ENCODE measurements around the gene MAP3K14.

Gene MAP3K14

DNA sequence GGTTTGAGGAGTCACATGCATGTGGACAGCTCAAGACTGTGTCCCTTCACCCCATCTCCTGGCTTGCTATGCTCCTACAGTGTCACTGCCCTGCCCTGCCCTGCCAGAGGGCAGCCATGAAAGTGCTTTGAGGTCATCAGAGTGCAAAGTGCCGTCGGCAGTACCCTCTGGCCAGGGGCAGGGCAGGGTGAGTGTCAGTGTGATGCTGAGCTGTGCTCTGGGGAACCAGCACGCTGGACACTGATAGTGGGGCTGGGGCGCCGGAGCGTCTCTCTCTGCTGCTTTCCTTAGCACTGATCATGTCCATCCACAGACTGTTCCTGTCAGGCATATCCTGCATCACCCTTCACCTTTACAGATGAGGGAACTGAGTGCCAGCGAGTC is 53.4 kb downstream of the MAP3K14 start:
- H3K9ac ChIP-seq (ENCODE audit: low read depth, low read length, poor library complexity, severe bottlenecking), result peak overlapping the region; percentile 79
- TF ChIP-seq, protein P1, sequence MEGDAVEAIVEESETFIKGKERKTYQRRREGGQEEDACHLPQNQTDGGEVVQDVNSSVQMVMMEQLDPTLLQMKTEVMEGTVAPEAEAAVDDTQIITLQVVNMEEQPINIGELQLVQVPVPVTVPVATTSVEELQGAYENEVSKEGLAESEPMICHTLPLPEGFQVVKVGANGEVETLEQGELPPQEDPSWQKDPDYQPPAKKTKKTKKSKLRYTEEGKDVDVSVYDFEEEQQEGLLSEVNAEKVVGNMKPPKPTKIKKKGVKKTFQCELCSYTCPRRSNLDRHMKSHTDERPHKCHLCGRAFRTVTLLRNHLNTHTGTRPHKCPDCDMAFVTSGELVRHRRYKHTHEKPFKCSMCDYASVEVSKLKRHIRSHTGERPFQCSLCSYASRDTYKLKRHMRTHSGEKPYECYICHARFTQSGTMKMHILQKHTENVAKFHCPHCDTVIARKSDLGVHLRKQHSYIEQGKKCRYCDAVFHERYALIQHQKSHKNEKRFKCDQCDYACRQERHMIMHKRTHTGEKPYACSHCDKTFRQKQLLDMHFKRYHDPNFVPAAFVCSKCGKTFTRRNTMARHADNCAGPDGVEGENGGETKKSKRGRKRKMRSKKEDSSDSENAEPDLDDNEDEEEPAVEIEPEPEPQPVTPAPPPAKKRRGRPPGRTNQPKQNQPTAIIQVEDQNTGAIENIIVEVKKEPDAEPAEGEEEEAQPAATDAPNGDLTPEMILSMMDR (conservative IDR thresholded peaks at IDR 0.05; ENCODE audit: low read length), result no peak
- TF ChIP-seq EZH2phosphoT487 (IDR thresholded peaks at IDR 0.05; ENCODE audit: borderline replicate concordance), result no peak
- no peaks in the 10 kb centered on the region for H3F3A ChIP-seq (ENCODE audit: low read depth)

GRCh38 chr17:45262516-45263476 is 54.0 kb downstream of the MAP3K14 start:
- Histone ChIP-seq H3F3A (ENCODE audit: low read depth) (no peaks in the 10 kb centered on the region), H3K4me3 (ENCODE audit: low read length, poor library complexity, severe bottlenecking) (peak overlapping the region; percentile 80), H3K9me2 (replicated peaks; ENCODE audit: low read depth, low read length) (no peaks in the 10 kb centered on the region), H3K4me2 (ENCODE audit: low read depth, low read length, poor library complexity, severe bottlenecking) (peak overlapping the region; percentile 82), H3K79me2 (ENCODE audit: insufficient read depth, low read length) (no peaks in the 10 kb centered on the region), H3K9me3 (ENCODE audit: insufficient read depth, low read depth, low read length) (no peaks in the 10 kb centered on the region), H3K4me1 (ENCODE audit: insufficient read depth, low read length, poor library complexity, severe bottlenecking) (peaks cover 5% of the 10 kb centered on the region), H3K27me3 (ENCODE audit: insufficient read depth, low read length, poor library complexity, severe bottlenecking) (no peaks in the 10 kb centered on the region), H3K9ac (ENCODE audit: low read depth, low read length, poor library complexity, severe bottlenecking) (peak overlapping the region; percentile 79), H2AFZ (ENCODE audit: low read length) (peak overlapping the region; percentile 81), H4K20me1 (ENCODE audit: insufficient read depth, low read length, poor library complexity, severe bottlenecking) (no peaks in the 10 kb centered on the region), H3K36me3 (ENCODE audit: insufficient read depth, low read length) (peaks cover 19% of the 10 kb centered on the region; the same call in 1 of the 2 replicates)
- TF ChIP-seq, protein P1 (conservative IDR thresholded peaks at IDR 0.05; ENCODE audit: low read length), result no peak

More for the DNA sequence above, 53.4 kb downstream of the MAP3K14 start:
- Histone ChIP-seq H3K27me3 (ENCODE audit: insufficient read depth, low read length, poor library complexity, severe bottlenecking) (no peaks in the 10 kb centered on the region), H3K4me3 (ENCODE audit: low read length, poor library complexity, severe bottlenecking) (no peak overlapping the region), H3K79me2 (ENCODE audit: insufficient read depth, low read length) (no peaks in the 10 kb centered on the region), H4K20me1 (ENCODE audit: insufficient read depth, low read length, poor library complexity, severe bottlenecking) (no peaks in the 10 kb centered on the region), H3K4me2 (ENCODE audit: low read depth, low read length, poor library complexity, severe bottlenecking) (no peak overlapping the region), H2AFZ (ENCODE audit: low read length) (no peak overlapping the region), H3K36me3 (ENCODE audit: insufficient read depth, low read length) (peaks cover 20% of the 10 kb centered on the region; the same call in 1 of the 2 replicates), H3K4me1 (ENCODE audit: insufficient read depth, low read length, poor library complexity, severe bottlenecking) (peaks cover 5% of the 10 kb centered on the region), H3K9me2 (replicated peaks; ENCODE audit: low read depth, low read length) (no peaks in the 10 kb centered on the region), H3K9me3 (ENCODE audit: insufficient read depth, low read depth, low read length) (no peaks in the 10 kb centered on the region)

DNA sequence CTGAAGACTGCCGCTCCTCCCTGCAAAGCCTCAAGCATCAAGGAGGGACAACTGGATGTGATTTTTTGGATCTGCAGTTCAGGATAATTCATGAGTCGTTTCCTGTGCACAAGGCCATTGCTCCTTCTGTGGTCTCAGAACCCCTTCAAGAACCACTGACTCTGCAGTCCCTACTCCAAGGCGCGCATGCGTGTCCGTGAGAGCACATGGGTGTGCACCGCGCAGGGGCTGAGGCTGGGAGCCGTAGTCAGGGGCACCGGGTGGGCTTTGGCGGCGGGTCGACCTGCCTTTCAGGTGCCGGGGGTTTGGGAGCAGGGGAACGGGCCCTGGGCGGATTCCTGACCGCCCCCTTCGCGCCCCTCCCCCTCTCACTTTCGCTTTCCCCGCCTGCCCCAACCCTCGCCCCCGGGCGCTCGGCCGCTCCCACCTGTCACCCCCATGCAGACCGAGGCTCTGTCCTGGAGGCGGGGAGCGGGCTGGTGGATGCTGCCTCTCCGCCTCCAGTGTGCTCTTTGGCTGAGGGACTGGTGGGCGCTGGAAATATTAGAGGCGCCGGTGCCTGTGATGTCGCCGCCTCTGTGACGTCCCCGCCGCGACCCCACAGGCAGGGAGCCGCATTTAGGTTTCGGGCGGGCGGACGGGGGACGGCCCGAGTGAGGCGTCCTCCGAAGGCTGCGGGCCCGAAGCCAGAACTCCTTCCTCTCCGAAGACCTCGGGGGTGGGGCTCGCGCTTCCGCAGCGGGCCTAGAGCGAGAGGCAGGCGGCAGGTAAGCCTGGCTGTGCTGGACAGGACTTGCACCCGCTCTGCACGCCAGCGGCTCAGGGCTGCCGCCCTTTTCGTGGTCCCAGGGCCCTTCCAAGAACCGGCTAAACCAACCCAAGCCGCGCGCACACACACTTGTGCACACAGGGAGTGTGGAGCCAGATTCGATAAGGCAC is 55.0 kb downstream of the MAP3K14 start, which contains the start of gene SPATA32:
Gene SPATA32, minus strand, starts transcription at position 518 of the 939 bp plus-strand sequence. Its CDS starts 78 bp downstream, at position 440.
- no peaks in the 10 kb centered on the region for H3K79me2 ChIP-seq (ENCODE audit: insufficient read depth, low read length)
- H3K4me2 ChIP-seq (ENCODE audit: low read depth, low read length, poor library complexity, severe bottlenecking), result peak within 1 kb of the TSS; percentile 82
- peaks cover 11% of the 10 kb centered on the region for H3K4me1 ChIP-seq (ENCODE audit: insufficient read depth, low read length, poor library complexity, severe bottlenecking)
- H3K36me3 ChIP-seq (ENCODE audit: insufficient read depth, low read length), result peaks cover 14% of the 10 kb centered on the region; the same call in 1 of the 2 replicates
- peak within 1 kb of the TSS; percentile 79 for H3K9ac ChIP-seq (ENCODE audit: low read depth, low read length, poor library complexity, severe bottlenecking)
- H3K9me2 ChIP-seq (replicated peaks; ENCODE audit: low read depth, low read length), result no peaks in the 10 kb centered on the region
- peak within 1 kb of the TSS; percentile 81 for H2AFZ ChIP-seq (ENCODE audit: low read length)
- no peaks in the 10 kb centered on the region for H3K27me3 ChIP-seq (ENCODE audit: insufficient read depth, low read length, poor library complexity, severe bottlenecking)
- TF ChIP-seq, protein P1 (conservative IDR thresholded peaks at IDR 0.05; ENCODE audit: low read length), result no peak
- TF ChIP-seq EZH2phosphoT487 (IDR thresholded peaks at IDR 0.05; ENCODE audit: borderline replicate concordance), result no peak
- peak within 1 kb of the TSS; percentile 80 for H3K4me3 ChIP-seq (ENCODE audit: low read length, poor library complexity, severe bottlenecking)
- H3F3A ChIP-seq (ENCODE audit: low read depth), result no peaks in the 10 kb centered on the region
- no peaks in the 10 kb centered on the region for H4K20me1 ChIP-seq (ENCODE audit: insufficient read depth, low read length, poor library complexity, severe bottlenecking)
- H3K9me3 ChIP-seq (ENCODE audit: insufficient read depth, low read depth, low read length), result no peaks in the 10 kb centered on the region
